GM12872 (cell line): ENCODE data around the gene CNTN4.

Experiments used
- TF ChIP-seq, protein P1 (sequence below): IDR thresholded peaks from 3 replicates; pipeline ENCODE4 v1.5.1; 2011; ENCODE audit warnings: low read depth, mild to moderate bottlenecking, low read length, moderate library complexity; ENCODE audit not compliant: insufficient read depth

The CNTN4 gene

GRCh38 chr3:2477620-2478019, 379.0 kb downstream of the CNTN4 start:
- TF ChIP-seq, protein P1, sequence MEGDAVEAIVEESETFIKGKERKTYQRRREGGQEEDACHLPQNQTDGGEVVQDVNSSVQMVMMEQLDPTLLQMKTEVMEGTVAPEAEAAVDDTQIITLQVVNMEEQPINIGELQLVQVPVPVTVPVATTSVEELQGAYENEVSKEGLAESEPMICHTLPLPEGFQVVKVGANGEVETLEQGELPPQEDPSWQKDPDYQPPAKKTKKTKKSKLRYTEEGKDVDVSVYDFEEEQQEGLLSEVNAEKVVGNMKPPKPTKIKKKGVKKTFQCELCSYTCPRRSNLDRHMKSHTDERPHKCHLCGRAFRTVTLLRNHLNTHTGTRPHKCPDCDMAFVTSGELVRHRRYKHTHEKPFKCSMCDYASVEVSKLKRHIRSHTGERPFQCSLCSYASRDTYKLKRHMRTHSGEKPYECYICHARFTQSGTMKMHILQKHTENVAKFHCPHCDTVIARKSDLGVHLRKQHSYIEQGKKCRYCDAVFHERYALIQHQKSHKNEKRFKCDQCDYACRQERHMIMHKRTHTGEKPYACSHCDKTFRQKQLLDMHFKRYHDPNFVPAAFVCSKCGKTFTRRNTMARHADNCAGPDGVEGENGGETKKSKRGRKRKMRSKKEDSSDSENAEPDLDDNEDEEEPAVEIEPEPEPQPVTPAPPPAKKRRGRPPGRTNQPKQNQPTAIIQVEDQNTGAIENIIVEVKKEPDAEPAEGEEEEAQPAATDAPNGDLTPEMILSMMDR = no peak

GRCh38 chr3:2484162-2485026, 385.7 kb downstream of the CNTN4 start:
- TF ChIP-seq, protein P1 = no peak

- TF ChIP-seq, protein P1 = no peak
Measured at GRCh38 chr3:2485027-2485375, 386.3 kb downstream of the CNTN4 start.

- TF ChIP-seq, protein P1 = no peak
Measured at GRCh38 chr3:2495746-2496145, 397.1 kb downstream of the CNTN4 start.

- TF ChIP-seq, protein P1 = no peak
Measured at GRCh38 chr3:2504912-2505311, 406.2 kb downstream of the CNTN4 start.

- TF ChIP-seq, protein P1 = no peak
Measured at GRCh38 chr3:2506776-2507175, 408.1 kb downstream of the CNTN4 start.

DNA sequence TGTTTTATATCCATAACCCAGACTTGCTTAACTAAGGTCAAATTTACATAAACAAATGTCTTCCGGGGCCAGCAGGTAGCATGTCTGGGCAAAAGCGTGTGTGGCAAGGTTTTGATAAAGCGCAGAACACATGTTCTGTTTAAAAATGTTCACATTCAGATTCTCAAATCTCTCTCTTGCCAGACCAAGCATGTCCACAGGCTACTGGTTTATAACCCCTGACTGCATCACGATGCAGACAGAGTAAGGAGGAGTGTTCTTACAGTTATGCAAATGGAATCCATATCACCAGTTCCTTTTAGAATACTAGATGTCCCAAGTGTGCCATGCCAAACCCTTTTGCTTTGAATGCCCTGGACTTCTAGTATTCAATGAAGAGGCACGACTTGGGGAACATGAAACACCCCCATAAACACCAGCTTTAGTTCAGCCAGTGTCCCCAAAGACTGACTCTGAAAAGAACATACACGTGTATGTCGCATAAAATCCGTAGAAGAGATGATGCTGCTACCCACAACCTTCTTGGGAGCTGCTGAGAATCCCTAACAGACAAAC, 412.0 kb downstream of the CNTN4 start:
- TF ChIP-seq, protein P1 = no peak
